Keratinocyte (primary cell): ENCODE data around the gene MAP2K5. TPM values are rescaled to one million over a fixed set of nuclear protein-coding genes. Genes with fewer than 3 reads are reported as not detected.

Source experiments
- DNase-seq: peaks from one replicate; pipeline ENCODE4 v3.0.0-alpha.2; 2011; ENCODE audit warnings: low read depth, missing footprints, low spot score
- FAIRE-seq: peaks from 2 replicates; lab custom pipeline; 2011; peaks lifted over from hg19 to GRCh38; lab: Jason Lieb, UNC
- H2AFZ ChIP-seq: 2 replicates; pipeline ENCODE4 v1.6.0; 2012; ENCODE audit warnings: low read length, control low read depth, inconsistent platforms; ENCODE audit not compliant: control insufficient read depth
- H3K27ac ChIP-seq: 2 replicates; pipeline ENCODE4 v1.5.1; 2011; ENCODE audit warnings: low read length; ENCODE audit not compliant: control insufficient read depth, insufficient read depth
- H3K27me3 ChIP-seq: 3 replicates; pipeline ENCODE4 v1.6.0; 2011; ENCODE audit warnings: low read length; ENCODE audit not compliant: control insufficient read depth, insufficient read depth; ENCODE audit errors: extremely low read depth
- H3K36me3 ChIP-seq, 2 experiments: 2 replicates in 1 of 2; 3 replicates in 1 of 2; pipeline ENCODE4 v1.5.1; 2011; ENCODE audit warnings: low read length in 2 of 2, mild to moderate bottlenecking in 1 of 2; ENCODE audit not compliant: control insufficient read depth in 2 of 2, insufficient read depth in 2 of 2; ENCODE audit errors: extremely low read depth in 1 of 2
- H3K4me1 ChIP-seq: 3 replicates; pipeline ENCODE4 v1.5.1; 2011; ENCODE audit warnings: low read length; ENCODE audit not compliant: control insufficient read depth, insufficient read depth; ENCODE audit errors: extremely low read depth
- H3K4me2 ChIP-seq: 3 replicates; pipeline ENCODE4 v1.6.0; 2011; ENCODE audit warnings: low read depth, low read length; ENCODE audit not compliant: control insufficient read depth, insufficient read depth; ENCODE audit errors: extremely low read depth
- H3K4me3 ChIP-seq, 3 experiments: fragments of 200-600 bp in 1 of 3; sonication (generic) in 1 of 3; 2 replicates in 2 of 3; 3 replicates in 1 of 3; pipeline ENCODE4 v1.5.1; 2011 to 2016; ENCODE audit warnings: low read length in 3 of 3, mild to moderate bottlenecking in 3 of 3, control low read depth in 2 of 3, inconsistent platforms in 1 of 3, low read depth in 1 of 3, mixed read lengths in 1 of 3, mixed run types in 1 of 3, moderate library complexity in 1 of 3; ENCODE audit not compliant: control insufficient read depth in 2 of 3, insufficient read depth in 2 of 3; ENCODE audit errors: extremely low read depth in 1 of 3
- H3K79me2 ChIP-seq: 2 replicates; pipeline ENCODE4 v1.6.0; 2012; ENCODE audit warnings: low read length; ENCODE audit not compliant: control insufficient read depth, insufficient read depth
- H3K9ac ChIP-seq: 3 replicates; pipeline ENCODE4 v1.6.0; 2011; ENCODE audit warnings: low read length; ENCODE audit not compliant: control insufficient read depth, insufficient read depth; ENCODE audit errors: extremely low read depth
- H3K9me1 ChIP-seq: 3 replicates; pipeline ENCODE4 v1.6.0; 2011; ENCODE audit warnings: low read length; ENCODE audit not compliant: control insufficient read depth, insufficient read depth; ENCODE audit errors: extremely low read depth
- H3K9me3 ChIP-seq: 2 replicates; pipeline ENCODE4 v1.5.1; 2012; ENCODE audit warnings: low read depth, low read length; ENCODE audit not compliant: control insufficient read depth
- H4K20me1 ChIP-seq: 3 replicates; pipeline ENCODE4 v1.6.0; 2011; ENCODE audit warnings: low read length; ENCODE audit not compliant: control insufficient read depth, insufficient read depth; ENCODE audit errors: extremely low read depth
- CTCF ChIP-seq, 3 experiments: IDR thresholded peaks in 1 of 3; conservative IDR thresholded peaks in 1 of 3; optimal IDR thresholded peaks in 1 of 3; 2 replicates in 2 of 3; 3 replicates in 1 of 3; pipeline versions ENCODE3 to v1.5.1; 2011; ENCODE audit warnings: low read length in 3 of 3, mild to moderate bottlenecking in 3 of 3, moderate library complexity in 2 of 3, control low read depth in 1 of 3, inconsistent platforms in 1 of 3; ENCODE audit not compliant: insufficient read depth in 2 of 3; ENCODE audit errors: extremely low read depth in 1 of 3
- EZH2 ChIP-seq: IDR thresholded peaks from one replicate; pipeline ENCODE4 v1.6.1; 2012; ENCODE audit warnings: inconsistent platforms, mild to moderate bottlenecking, low read length, moderate library complexity
- dilution Hi-C: fragments of 300-500 bp; cut with MboI; formaldehyde crosslinking; loops from one replicate; pipeline ENCODE4 v1.7.0; 2020; ENCODE audit warnings: low sequenced_read_pairs; ENCODE audit not compliant: extremely low pct_ligation_motif_present
- polyA plus RNA-seq, 5 experiments: library from polyadenylated mRNA; depleted of rRNA in 3 of 5; stranded (reverse) in 3 of 5; stranded (forward) in 1 of 5; unstranded in 1 of 5; fragments of >200 nt; gene quantifications; 1 replicate in 1 of 5; 2 replicates in 3 of 5; 3 replicates in 1 of 5; pipeline versions ENCODE4 v1.2.1 to v1.2.3, GENCODE V29; 2011 to 2012; ENCODE audit warnings: missing spikeins in 2 of 5, low read depth in 1 of 5, low replicate concordance in 1 of 5

The MAP2K5 gene
- polyA plus RNA-seq, 1 donor (not counting 4 experiments of a cell fraction or from before 2014, with no cell fraction given): 3.6 TPM

- Histone ChIP-seq H4K20me1 (peaks cover 3% of the 10 kb centered on the region), H3K9me3 (no peaks in the 10 kb centered on the region), H3K4me1 (no peaks in the 10 kb centered on the region), H3K36me3 (no peaks in the 10 kb centered on the region), H3K27ac (no peak overlapping the region), H3K4me3 (no peak overlapping the region), H2AFZ (no peak overlapping the region), H3K27me3 (peaks cover 43% of the 10 kb centered on the region), H3K79me2 (no peaks in the 10 kb centered on the region), H3K9ac (no peak overlapping the region), H3K9me1 (no peaks in the 10 kb centered on the region), H3K4me2 (no peak overlapping the region)
- dilution Hi-C loops: no loop called here
- FAIRE-seq (no peak), DNase-seq (no peak)
- TF ChIP-seq CTCF (optimal IDR thresholded peaks at IDR 0.05 in 1 of 3, IDR thresholded peaks at IDR 0.05 in 1 of 3, conservative IDR thresholded peaks at IDR 0.05 in 1 of 3; ENCODE audit: extremely low read depth in 1 of 3, insufficient read depth in 2 of 3, low read length in 3 of 3): no peak
- no peak for TF ChIP-seq EZH2
These were observed 274.2 kb downstream of the MAP2K5 start for GRCh38 chr15:67816668-67817067.

GRCh38 chr15:67818464-67818863 lies 276.0 kb downstream of the MAP2K5 start:
- TF ChIP-seq EZH2 (no peak), CTCF (optimal IDR thresholded peaks at IDR 0.05 in 1 of 3, IDR thresholded peaks at IDR 0.05 in 1 of 3, conservative IDR thresholded peaks at IDR 0.05 in 1 of 3; ENCODE audit: extremely low read depth in 1 of 3, insufficient read depth in 2 of 3, low read length in 3 of 3) (no peak)
- H3K36me3 ChIP-seq: no peaks in the 10 kb centered on the region
- H3K9ac ChIP-seq: no peak overlapping the region
- no peak overlapping the region for H3K4me2 ChIP-seq
- FAIRE-seq: no peak
- H3K27me3 ChIP-seq: peaks cover 61% of the 10 kb centered on the region
- H4K20me1 ChIP-seq: peaks cover 8% of the 10 kb centered on the region
- DNase-seq: no peak
- no peak overlapping the region for H3K27ac ChIP-seq
- H3K79me2 ChIP-seq: no peaks in the 10 kb centered on the region
- H2AFZ ChIP-seq: no peak overlapping the region
- H3K9me1 ChIP-seq: no peaks in the 10 kb centered on the region
- H3K4me1 ChIP-seq: no peaks in the 10 kb centered on the region
- no peaks in the 10 kb centered on the region for H3K9me3 ChIP-seq
- dilution Hi-C loops: no loop called here
- H3K4me3 ChIP-seq: no peak overlapping the region
